GM15510 (cell line): ENCODE data around the gene CDC20.

Experiments used
- POLR2A ChIP-seq: IDR thresholded peaks from 3 replicates; pipeline ENCODE4 v1.6.1; 2011; ENCODE audit warnings: borderline replicate concordance; ENCODE audit not compliant: insufficient read length; ENCODE audit errors: extremely low read depth

CDC20 gene

GRCh38 chr1:43348343-43348808 is 10.4 kb upstream of the CDC20 start:
- no peak for TF ChIP-seq POLR2A

- no peak for TF ChIP-seq POLR2A
Observed at GRCh38 chr1:43348809-43349593, 9.8 kb upstream of the CDC20 start.

- no peak for TF ChIP-seq POLR2A
Observed at GRCh38 chr1:43349594-43350306, 9.0 kb upstream of the CDC20 start.

- no peak for TF ChIP-seq POLR2A
Observed at GRCh38 chr1:43350976-43351375, 7.8 kb upstream of the CDC20 start.

GRCh38 chr1:43351421-43352350 is 7.1 kb upstream of the CDC20 start:
- TF ChIP-seq POLR2A, result no peak

- no peak for TF ChIP-seq POLR2A
Observed at GRCh38 chr1:43352351-43352705, 6.5 kb upstream of the CDC20 start.

GRCh38 chr1:43352881-43353280 is 5.9 kb upstream of the CDC20 start:
- TF ChIP-seq POLR2A, result no peak

- TF ChIP-seq POLR2A, result no peak
Observed at GRCh38 chr1:43354471-43354870, 4.3 kb upstream of the CDC20 start.

GRCh38 chr1:43354936-43355335 is 3.8 kb upstream of the CDC20 start:
- no peak for TF ChIP-seq POLR2A

- TF ChIP-seq POLR2A, result no peak
Observed at GRCh38 chr1:43357251-43357650, 1.5 kb upstream of the CDC20 start.

- peak; percentile 57 for TF ChIP-seq POLR2A
Observed at GRCh38 chr1:43358121-43358745, 548 bp upstream of the CDC20 start.

- no peak for TF ChIP-seq POLR2A
Observed at GRCh38 chr1:43359696-43360095, 915 bp downstream of the CDC20 start.

- no peak for TF ChIP-seq POLR2A
Observed at GRCh38 chr1:43360616-43361015, 1.8 kb downstream of the CDC20 start.

GRCh38 chr1:43363283-43363934 is 4.6 kb downstream of the CDC20 start:
- peak; percentile 31 for TF ChIP-seq POLR2A
